T-helper 2 cell (primary cell): Measurements from ENCODE around the gene SQOR.
A peak's percentile ranks its signal among the peaks of the same experiment; 100 is the strongest.

Experiments used
- DNase-seq, 5 experiments: peaks; one replicate each; pipeline versions ENCODE4 v3.0.0 to v3.0.0-alpha.2; 2012 to 2022

SQOR gene

DNA sequence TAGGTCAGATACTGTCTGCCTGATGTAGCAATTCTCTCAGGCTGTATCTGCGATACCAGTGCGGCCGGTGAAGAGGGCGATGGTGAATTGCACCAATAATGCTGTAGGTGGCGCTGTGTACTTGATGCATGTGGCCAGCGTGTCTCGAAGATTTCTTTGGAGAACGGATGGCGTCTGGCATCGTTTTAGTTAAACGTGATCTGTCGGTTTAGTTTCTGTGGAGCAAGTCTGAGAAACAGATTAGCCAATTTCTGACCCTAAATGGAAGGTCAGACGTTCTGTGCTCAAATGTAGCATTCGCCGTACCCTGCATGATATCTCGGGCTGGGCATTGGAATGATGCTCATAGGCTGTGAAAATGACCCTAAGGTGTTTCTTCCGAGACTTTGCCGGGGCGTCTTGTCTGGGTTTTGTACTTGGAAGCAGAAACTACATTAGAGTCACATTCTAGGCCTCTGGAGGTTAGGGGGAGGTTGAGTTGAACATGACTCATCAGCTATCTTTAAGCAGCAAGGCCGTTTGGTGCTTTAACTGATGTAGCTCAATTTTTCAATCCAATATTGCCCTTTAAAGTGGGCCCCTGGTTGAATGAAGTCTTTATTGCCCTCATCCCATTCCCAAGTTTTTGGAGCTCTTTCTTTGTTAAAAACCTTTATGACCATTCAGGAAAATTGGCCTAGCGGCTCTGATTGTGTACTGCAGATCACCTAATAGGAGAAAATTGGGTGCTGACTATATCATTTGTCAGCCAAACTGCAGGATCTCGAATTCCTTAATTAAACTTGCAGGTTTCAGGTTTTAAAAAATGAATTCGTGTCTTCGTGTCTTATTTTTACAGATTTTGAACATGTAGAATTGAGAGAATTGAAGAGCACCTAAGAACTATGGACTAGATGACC, 80.0 kb downstream of the SQOR start:
- peak in 2 of 5 experiments; percentile 11 to 58 for DNase-seq

DNA sequence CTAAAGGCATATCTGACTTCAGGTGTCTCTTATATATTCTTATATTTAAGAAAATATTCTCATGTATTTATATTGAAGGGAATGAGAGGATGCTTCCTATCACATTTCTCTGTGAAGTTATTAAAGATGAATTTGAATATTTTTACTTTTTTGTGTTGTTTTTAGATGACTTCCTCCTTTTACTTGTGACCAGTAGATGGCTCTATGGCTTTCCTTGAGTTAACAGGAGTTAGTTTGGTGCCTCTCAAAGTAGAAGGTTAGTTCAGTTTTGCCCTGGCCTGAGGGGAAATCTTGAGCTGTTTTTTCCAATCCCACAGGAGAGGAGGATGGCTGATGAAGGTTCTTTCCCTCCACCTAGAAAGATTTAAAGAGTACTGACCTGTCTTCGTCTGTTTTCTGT, 80.7 kb downstream of the SQOR start:
- no peak for DNase-seq

DNA sequence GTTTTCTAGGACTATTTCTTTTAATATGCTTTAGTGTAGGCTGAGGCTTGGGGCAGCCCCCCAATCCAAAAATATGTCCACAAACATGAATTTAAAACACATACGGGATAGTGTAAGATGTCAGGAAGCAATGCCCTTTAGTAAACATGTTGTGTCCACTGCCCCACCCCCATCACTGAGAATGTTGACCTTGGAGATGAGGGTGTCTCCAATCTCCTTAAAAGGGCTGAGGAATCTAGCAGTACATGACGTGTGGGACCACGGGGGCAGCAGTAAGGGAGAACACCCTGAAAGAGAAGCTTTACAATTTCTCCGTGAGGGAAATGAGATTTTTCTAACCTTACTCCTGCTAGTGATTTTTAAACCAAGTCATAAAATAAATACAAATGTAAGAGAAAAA, 84.7 kb downstream of the SQOR start:
- DNase-seq = no peak

DNA sequence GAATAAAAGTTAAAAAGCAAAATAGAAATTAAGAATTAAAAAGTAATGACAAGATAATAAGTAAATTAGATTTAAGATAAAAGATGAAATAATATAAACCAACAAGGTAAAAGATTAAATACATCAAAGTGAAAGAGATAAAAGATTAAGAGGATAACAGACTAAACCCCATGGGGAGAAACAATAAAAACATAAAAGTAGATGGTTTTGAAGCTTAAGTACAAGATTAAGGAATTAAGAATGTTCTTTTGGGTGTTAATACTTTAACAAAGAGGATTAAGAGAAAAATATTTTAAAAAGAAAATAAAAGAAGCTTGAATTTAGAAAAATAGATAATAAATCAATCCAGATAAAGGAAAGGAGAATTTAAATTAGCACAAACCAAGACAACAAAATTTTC, 85.4 kb downstream of the SQOR start:
- no peak for DNase-seq

DNA sequence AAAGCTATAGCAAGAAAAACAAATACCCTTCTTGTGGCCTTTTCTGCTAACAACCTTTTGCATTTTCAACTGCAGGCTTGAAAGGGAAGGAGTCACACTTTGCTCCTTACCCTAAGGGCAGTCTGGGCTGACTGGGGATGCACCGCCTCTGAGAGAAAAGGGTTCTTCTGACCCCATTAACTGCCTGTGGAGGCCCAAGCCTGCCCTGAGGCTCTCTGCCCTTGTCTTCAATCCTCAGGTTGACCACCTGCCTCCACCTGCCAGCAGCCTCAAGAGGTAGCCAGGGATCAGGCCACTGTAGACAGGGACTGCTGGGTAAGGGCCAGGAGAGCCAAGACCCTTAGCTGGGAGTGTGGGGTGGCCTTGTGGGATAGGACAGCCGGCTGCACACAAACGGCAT, 93.8 kb downstream of the SQOR start:
- no peak for DNase-seq

DNA sequence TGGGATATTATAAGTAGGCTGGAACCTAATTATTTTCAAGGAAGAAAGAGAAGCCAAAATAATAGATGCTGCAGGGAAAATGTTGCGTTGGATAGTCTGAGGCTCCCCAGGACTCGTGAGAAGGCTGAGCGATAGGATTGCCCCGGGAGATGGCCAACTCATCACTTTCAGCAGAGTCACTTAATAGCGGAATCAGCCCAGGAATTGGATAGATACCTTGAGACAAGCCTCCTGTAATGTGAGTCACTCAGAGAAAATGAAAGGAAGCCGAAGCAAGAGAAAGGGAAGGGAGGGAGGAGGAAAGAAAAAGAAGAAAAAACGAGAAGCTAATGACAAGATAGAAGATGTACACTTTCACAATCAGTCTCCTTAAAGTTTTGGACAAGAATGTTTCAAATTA, 94.3 kb downstream of the SQOR start:
- DNase-seq = no peak

DNA sequence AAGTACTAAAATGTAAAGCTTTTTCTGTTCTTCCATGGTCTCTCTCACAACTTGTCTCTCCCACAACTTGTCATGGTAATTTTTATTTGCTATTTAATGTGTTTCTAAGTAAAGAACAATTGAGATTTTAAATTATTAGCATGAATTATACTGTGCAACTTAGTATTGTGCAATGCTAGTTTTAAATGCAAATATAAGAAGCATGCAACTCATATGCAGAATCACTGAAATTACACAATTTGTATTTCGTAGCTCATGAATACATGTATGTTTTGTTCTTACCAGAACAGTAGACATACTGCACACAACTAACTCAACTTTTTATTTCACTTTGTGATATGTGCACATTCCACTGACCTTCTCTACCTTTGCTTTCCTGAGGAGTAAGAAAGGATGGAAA, 96.5 kb downstream of the SQOR start:
- no peak for DNase-seq

DNA sequence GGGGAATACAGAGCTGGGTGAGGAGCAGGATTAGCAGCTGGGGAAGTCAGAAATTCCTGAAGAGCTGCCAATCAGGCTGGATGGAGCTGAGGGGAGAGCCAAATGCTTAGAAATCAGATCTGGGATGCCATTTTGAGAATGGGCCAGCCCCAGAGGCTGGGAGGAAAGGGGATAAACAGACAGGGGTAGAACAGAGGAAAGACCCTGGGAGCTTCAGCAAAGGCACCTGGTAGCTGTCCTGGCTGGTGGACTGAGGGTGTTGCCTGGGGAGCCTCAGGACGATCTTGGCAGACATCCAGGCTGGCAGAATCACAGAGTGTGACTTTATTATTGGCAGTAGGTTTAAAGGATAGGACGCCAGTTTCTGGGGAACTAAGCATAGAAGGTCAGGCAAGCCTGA, 97.8 kb downstream of the SQOR start:
- DNase-seq = no peak

DNA sequence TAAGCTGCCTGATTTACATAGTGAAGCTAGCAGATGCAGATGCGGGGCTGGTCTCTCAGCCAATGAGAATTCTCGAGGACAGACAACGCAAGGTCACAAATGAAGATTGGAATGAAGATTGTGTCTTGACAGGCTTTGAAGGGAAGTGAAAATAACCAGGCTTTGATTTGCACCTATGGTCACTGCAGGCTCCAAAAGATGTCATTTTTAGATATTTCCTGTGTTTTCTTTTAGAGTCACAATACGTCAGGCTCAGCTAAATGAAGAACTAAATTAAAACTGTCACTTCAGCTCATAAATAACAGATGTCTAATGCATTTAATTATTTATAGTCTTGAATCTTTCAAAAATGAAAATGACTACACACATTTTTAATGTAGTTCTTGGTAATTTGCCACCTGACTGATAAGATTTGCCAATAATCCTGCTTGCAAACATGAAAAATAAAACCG, 99.5 kb downstream of the SQOR start:
- DNase-seq = no peak
